Sciatic nerve (tissue), 2 donors: ENCODE results near the gene FKRP. TPM values are rescaled to one million over a fixed set of nuclear protein-coding genes. Genes with fewer than 3 reads are reported as not detected.
"Not testable (repeated sequence)": the region's sequence is repeated elsewhere in the genome, so short reads cannot be mapped to it uniquely, and the experiment has no call there.

Experiments
- ATAC-seq: fragments of 200-7000 bp; cut with Tn5 transposase; one replicate; pipeline ENCODE4 v1.9.1; 2020; ENCODE audit warnings: mild to moderate bottlenecking, moderate library complexity
- DNase-seq: peaks from one replicate; pipeline ENCODE4 v3.0.0-alpha.2; 2020; ENCODE audit warnings: low spot score
- intact Hi-C: fragments of 100-400 bp; cut with DNase I; formaldehyde crosslinking; loops from one replicate; pipeline ENCODE4 v1.14.2; 2022
- microRNA-seq: library from miRNA; unstranded; fragments of <30 nt; microRNA quantifications from one replicate; pipeline ENCODE4 v1.2.0, GENCODE V29; 2020
- total RNA-seq: library from RNA; stranded (reverse); fragmentation: NEBNext Ultra II Directional; extraction: Animal tissue kit (Norgen Biotek cat#: 25700); gene quantifications from one replicate; pipeline ENCODE4 v1.2.1, GENCODE V29; 2021
- donor health status: DM: no; HTN: no; CAD: no.
- donor health status: DM: no; HTN: no; CAD: no.

Gene FKRP
- total RNA-seq, 1 donor from 2014 or later, result 25.2 TPM

GRCh38 chr19:46802152-46802551, 56.3 kb downstream of the FKRP start:
- ATAC-seq (no peak), DNase-seq (no peak)
- intact Hi-C loops, result no loop called here

- DNase-seq, result no peak
- intact Hi-C loops, result no loop called here
- ATAC-seq, result no peak
Observed at GRCh38 chr19:46803555-46803954, 57.7 kb downstream of the FKRP start.

- DNase-seq, ATAC-seq, intact Hi-C loops: not testable (repeated sequence)
Observed at GRCh38 chr19:46804432-46804831, 58.6 kb downstream of the FKRP start.

GRCh38 chr19:46806656-46807055, 60.8 kb downstream of the FKRP start:
- ATAC-seq (peak; percentile 60), DNase-seq (no peak)
- intact Hi-C loops, result no loop called here

Small RNA genes within 50 kb of the gene (microRNA-seq; reads per million reads assigned to microRNA genes)
- 7.6 reads per million, percentile 20 among the genes with 10 or more reads in this experiment for gene MIR320E

Other genes with a start within 250 kb of the FKRP start
- 237 TPM for gene CALM3, start 144.7 kb upstream of the FKRP start, total RNA-seq
- 8.0 TPM for gene PTGIR, start 121.0 kb upstream of the FKRP start, total RNA-seq
- not detected for gene GNG8, start 109.9 kb upstream of the FKRP start, total RNA-seq
- gene DACT3, start 84.9 kb upstream of the FKRP start, total RNA-seq, result 22.2 TPM
- gene PRKD2, start 28.9 kb upstream of the FKRP start, total RNA-seq, result 54.0 TPM
- 70.5 TPM for gene STRN4, start 393 bp downstream of the FKRP start, total RNA-seq
- 71.0 TPM for gene SLC1A5, start 42.5 kb downstream of the FKRP start, total RNA-seq
- gene AP2S1, start 104.8 kb downstream of the FKRP start, total RNA-seq, result 59.7 TPM
- 67.0 TPM for gene ARHGAP35, start 114.9 kb downstream of the FKRP start, total RNA-seq